WTC11 (cell line): Measurements from ENCODE around the gene ATG7. TPM values are rescaled to one million over a fixed set of nuclear protein-coding genes. Genes with fewer than 3 reads are reported as not detected.

Experiments used
- ATAC-seq: fragments of 200-7000 bp; cut with Tn5 transposase; 2 replicates; pipeline ENCODE4 v1.10.0; 2021; ENCODE audit warnings: mild to moderate bottlenecking, moderate library complexity
- CTCF ChIA-PET: fragments of 300-600 bp; sonication (Branson Sonifier 250); formaldehyde crosslinking; loops from one replicate; lab custom pipeline; 2021; ENCODE audit warnings: antibody characterized with exemption; lab: Charles Lee
- POLR2A ChIA-PET: fragments of 350-600 bp; sonication (Branson Sonifier 250); formaldehyde crosslinking; loops from one replicate; lab custom pipeline; 2021; ENCODE audit warnings: antibody characterized with exemption; lab: Charles Lee
- DNase-seq: peaks from one replicate; pipeline ENCODE4 v3.0.0; 2021; ENCODE audit warnings: low spot score
- H3K27ac Mint-ChIP-seq: 2 replicates; pipeline ENCODE4 v1.8.0; 2021; ENCODE audit warnings: mixed read lengths
- H3K27me3 Mint-ChIP-seq: 2 replicates; pipeline ENCODE4 v1.8.0; 2021; ENCODE audit warnings: low read depth, mild to moderate bottlenecking, moderate library complexity, mixed read lengths
- H3K36me3 Mint-ChIP-seq: 2 replicates; pipeline ENCODE4 v1.8.0; 2021; ENCODE audit warnings: mixed read lengths
- H3K4me1 Mint-ChIP-seq: 2 replicates; pipeline ENCODE4 v1.8.0; 2022; ENCODE audit warnings: mixed read lengths
- H3K4me3 Mint-ChIP-seq: 2 replicates; pipeline ENCODE4 v1.8.0; 2021; ENCODE audit warnings: mild to moderate bottlenecking, moderate library complexity, mixed read lengths
- H3K9me3 Mint-ChIP-seq: 2 replicates; pipeline ENCODE4 v1.8.0; 2021; ENCODE audit warnings: mixed read lengths
- ETV6 ChIP-seq: sonication (generic); formaldehyde crosslinking; IDR thresholded peaks from 2 replicates; pipeline ENCODE4 v1.8.1; 2022; ENCODE audit warnings: mild to moderate bottlenecking, missing genetic modification reagents
- GABPB1 ChIP-seq: sonication (generic); formaldehyde crosslinking; IDR thresholded peaks from 2 replicates; pipeline ENCODE4 v1.8.1; 2023; ENCODE audit warnings: mild to moderate bottlenecking, missing genetic modification reagents
- HMGA2 ChIP-seq: fragments of 250-450 bp; sonication (Bioruptor Pico); IDR thresholded peaks from 2 replicates; pipeline ENCODE4 v1.4.0; 2021; ENCODE audit warnings: mild to moderate bottlenecking, moderate library complexity
- JUN ChIP-seq: sonication (generic); formaldehyde crosslinking; IDR thresholded peaks from 2 replicates; pipeline ENCODE4 v1.8.0; 2023; ENCODE audit warnings: mild to moderate bottlenecking, missing genetic modification reagents
- MXD4 ChIP-seq: fragments of 250-450 bp; sonication (Bioruptor Pico); IDR thresholded peaks from 2 replicates; pipeline ENCODE4 v1.8.0; 2021; ENCODE audit warnings: mild to moderate bottlenecking, moderate library complexity, borderline replicate concordance
- NFE2L1 ChIP-seq: sonication (generic); formaldehyde crosslinking; IDR thresholded peaks from 2 replicates; pipeline ENCODE4 v1.8.1; 2023; ENCODE audit warnings: missing genetic modification reagents
- SMAD3 ChIP-seq: sonication (generic); formaldehyde crosslinking; IDR thresholded peaks from 2 replicates; pipeline ENCODE4 v1.8.0; 2022; ENCODE audit warnings: missing genetic modification reagents, mild to moderate bottlenecking, borderline replicate concordance
- SMAD4 ChIP-seq: sonication (generic); formaldehyde crosslinking; IDR thresholded peaks from 2 replicates; pipeline ENCODE4 v1.8.0; 2022; ENCODE audit warnings: mild to moderate bottlenecking, missing genetic modification reagents
- ZNF138 ChIP-seq: sonication (generic); formaldehyde crosslinking; conservative IDR thresholded peaks from 2 replicates; pipeline ENCODE4 v1.8.1; 2022; ENCODE audit warnings: mild to moderate bottlenecking, moderate library complexity, missing genetic modification reagents
- total RNA-seq: library from RNA; stranded (reverse); gene quantifications from 3 replicates; pipeline ENCODE4 v1.2.3, GENCODE V29; 2021
- TF ChIP-seq, protein P1 (sequence below): sonication (generic); formaldehyde crosslinking; IDR thresholded peaks from 2 replicates; pipeline ENCODE4 v1.8.1; 2023; ENCODE audit warnings: mild to moderate bottlenecking, missing genetic modification reagents, moderate library complexity
- TF ChIP-seq, protein P2 (sequence below): fragments of 250-450 bp; sonication (Bioruptor Pico); IDR thresholded peaks from 2 replicates; pipeline ENCODE4 v1.8.0; 2021; ENCODE audit warnings: mild to moderate bottlenecking
- TF ChIP-seq, protein P3 (sequence below): sonication (generic); formaldehyde crosslinking; IDR thresholded peaks from 2 replicates; pipeline ENCODE4 v1.8.1; 2023; ENCODE audit warnings: mild to moderate bottlenecking, moderate library complexity, missing genetic modification reagents
- TF ChIP-seq, protein P4 (sequence below): sonication (generic); formaldehyde crosslinking; IDR thresholded peaks from 2 replicates; pipeline ENCODE4 v1.8.0; 2022; ENCODE audit warnings: mild to moderate bottlenecking, missing genetic modification reagents
- TF ChIP-seq, protein P5 (sequence below): sonication (generic); formaldehyde crosslinking; IDR thresholded peaks from 2 replicates; pipeline ENCODE4 v1.8.1; 2022; ENCODE audit warnings: mild to moderate bottlenecking, missing genetic modification reagents, moderate library complexity, borderline replicate concordance
- TF ChIP-seq, protein P6 (sequence below): sonication (generic); formaldehyde crosslinking; IDR thresholded peaks from 2 replicates; pipeline ENCODE4 v1.8.0; 2023; ENCODE audit warnings: missing genetic modification reagents

The ATG7 gene
- total RNA-seq, 1 experiment from 2014 or later = 17.5 TPM

DNA sequence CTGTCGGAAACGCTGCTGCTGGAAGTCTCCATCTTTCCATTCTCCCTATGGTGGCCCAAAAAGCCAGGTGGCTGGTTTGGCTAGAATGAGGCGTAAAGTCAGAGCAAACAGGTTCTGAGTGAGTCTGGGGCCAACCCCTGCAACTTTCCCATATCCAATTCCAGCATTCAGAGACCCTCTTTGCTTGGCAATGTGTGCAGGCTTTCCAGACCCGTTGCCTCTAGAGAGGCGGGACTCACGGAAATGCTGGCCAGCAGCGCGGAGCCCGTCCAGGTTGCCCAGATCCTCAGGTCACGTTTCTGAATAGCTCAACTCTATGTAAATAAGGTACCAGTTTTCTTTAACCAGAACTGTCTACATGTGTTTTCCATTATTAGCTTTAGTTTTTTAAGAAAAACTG lies 303.5 kb downstream of the ATG7 start:
- CTCF ChIA-PET = interaction anchor here (0.5 kb wide), 1 partner anchor 197 kb away, joined by 3 read pairs; no protein-coding TSS in a partner anchor
- Mint-ChIP-seq H3K4me1 (peaks cover 4% of the 10 kb centered on the region), H3K27ac (no peak overlapping the region)

DNA sequence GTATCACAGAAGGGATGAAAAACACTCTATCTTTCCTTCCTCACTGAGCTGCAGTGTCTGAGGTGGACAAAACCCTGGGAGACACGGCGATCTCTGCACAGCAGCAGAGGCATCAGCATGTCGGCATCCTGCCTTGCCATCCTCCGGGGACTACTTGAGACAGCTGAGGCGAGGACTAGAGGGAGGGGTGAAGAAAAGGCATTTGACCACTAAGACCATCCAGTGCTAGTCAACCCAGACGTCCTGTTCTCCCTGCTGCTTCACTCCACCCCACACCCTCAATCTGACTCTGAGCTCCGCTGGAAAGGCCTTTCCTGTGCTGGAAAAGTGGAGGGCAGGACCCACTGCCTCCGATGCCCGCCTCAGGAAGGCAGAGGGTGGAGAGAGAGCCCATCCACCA lies 304.3 kb downstream of the ATG7 start:
- ChIA-PET POLR2A (no interaction called here), CTCF (interaction anchor here (0.9 kb wide), 1 partner anchor 9 kb away, joined by 3 read pairs; no protein-coding TSS in a partner anchor)
- TF ChIP-seq, protein P1, sequence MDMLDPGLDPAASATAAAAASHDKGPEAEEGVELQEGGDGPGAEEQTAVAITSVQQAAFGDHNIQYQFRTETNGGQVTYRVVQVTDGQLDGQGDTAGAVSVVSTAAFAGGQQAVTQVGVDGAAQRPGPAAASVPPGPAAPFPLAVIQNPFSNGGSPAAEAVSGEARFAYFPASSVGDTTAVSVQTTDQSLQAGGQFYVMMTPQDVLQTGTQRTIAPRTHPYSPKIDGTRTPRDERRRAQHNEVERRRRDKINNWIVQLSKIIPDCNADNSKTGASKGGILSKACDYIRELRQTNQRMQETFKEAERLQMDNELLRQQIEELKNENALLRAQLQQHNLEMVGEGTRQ = no peak
- TF ChIP-seq SMAD4 (CRISPR knock-in tag) (no peak), ZNF138 (CRISPR knock-in tag) (no peak), SMAD3 (CRISPR knock-in tag) (no peak), JUN (CRISPR knock-in tag) (no peak), HMGA2 (CRISPR knock-in tag) (no peak), NFE2L1 (no peak)
- TF ChIP-seq, protein P2, sequence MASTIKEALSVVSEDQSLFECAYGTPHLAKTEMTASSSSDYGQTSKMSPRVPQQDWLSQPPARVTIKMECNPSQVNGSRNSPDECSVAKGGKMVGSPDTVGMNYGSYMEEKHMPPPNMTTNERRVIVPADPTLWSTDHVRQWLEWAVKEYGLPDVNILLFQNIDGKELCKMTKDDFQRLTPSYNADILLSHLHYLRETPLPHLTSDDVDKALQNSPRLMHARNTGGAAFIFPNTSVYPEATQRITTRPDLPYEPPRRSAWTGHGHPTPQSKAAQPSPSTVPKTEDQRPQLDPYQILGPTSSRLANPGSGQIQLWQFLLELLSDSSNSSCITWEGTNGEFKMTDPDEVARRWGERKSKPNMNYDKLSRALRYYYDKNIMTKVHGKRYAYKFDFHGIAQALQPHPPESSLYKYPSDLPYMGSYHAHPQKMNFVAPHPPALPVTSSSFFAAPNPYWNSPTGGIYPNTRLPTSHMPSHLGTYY (CRISPR knock-in tag) = no peak
- TF ChIP-seq, protein P3, sequence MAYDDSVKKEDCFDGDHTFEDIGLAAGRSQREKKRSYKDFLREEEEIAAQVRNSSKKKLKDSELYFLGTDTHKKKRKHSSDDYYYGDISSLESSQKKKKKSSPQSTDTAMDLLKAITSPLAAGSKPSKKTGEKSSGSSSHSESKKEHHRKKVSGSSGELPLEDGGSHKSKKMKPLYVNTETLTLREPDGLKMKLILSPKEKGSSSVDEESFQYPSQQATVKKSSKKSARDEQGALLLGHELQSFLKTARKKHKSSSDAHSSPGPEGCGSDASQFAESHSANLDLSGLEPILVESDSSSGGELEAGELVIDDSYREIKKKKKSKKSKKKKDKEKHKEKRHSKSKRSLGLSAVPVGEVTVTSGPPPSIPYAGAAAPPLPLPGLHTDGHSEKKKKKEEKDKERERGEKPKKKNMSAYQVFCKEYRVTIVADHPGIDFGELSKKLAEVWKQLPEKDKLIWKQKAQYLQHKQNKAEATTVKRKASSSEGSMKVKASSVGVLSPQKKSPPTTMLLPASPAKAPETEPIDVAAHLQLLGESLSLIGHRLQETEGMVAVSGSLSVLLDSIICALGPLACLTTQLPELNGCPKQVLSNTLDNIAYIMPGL (CRISPR knock-in tag) = no peak
- TF ChIP-seq, protein P4, sequence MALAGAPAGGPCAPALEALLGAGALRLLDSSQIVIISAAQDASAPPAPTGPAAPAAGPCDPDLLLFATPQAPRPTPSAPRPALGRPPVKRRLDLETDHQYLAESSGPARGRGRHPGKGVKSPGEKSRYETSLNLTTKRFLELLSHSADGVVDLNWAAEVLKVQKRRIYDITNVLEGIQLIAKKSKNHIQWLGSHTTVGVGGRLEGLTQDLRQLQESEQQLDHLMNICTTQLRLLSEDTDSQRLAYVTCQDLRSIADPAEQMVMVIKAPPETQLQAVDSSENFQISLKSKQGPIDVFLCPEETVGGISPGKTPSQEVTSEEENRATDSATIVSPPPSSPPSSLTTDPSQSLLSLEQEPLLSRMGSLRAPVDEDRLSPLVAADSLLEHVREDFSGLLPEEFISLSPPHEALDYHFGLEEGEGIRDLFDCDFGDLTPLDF (CRISPR knock-in tag) = no peak
- no peak for ATAC-seq
- Mint-ChIP-seq H3K27ac (peak overlapping the region; percentile 62; the same call in 1 of the 2 replicates), H3K4me3 (no peak overlapping the region), H3K9me3 (peaks cover 5% of the 10 kb centered on the region), H3K27me3 (no peaks in the 10 kb centered on the region), H3K4me1 (peaks cover 9% of the 10 kb centered on the region), H3K36me3 (peaks cover 6% of the 10 kb centered on the region)
- no peak for DNase-seq

More for the DNA sequence above, 303.5 kb downstream of the ATG7 start:
- H3K36me3 Mint-ChIP-seq = peaks cover 6% of the 10 kb centered on the region
- ATAC-seq = no peak
- H3K9me3 Mint-ChIP-seq = peaks cover 5% of the 10 kb centered on the region
- no peaks in the 10 kb centered on the region for H3K27me3 Mint-ChIP-seq
- H3K4me3 Mint-ChIP-seq = no peak overlapping the region
- DNase-seq = no peak
- TF ChIP-seq, protein P5, sequence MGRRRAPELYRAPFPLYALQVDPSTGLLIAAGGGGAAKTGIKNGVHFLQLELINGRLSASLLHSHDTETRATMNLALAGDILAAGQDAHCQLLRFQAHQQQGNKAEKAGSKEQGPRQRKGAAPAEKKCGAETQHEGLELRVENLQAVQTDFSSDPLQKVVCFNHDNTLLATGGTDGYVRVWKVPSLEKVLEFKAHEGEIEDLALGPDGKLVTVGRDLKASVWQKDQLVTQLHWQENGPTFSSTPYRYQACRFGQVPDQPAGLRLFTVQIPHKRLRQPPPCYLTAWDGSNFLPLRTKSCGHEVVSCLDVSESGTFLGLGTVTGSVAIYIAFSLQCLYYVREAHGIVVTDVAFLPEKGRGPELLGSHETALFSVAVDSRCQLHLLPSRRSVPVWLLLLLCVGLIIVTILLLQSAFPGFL (CRISPR knock-in tag) = no peak
- no peak for TF ChIP-seq GABPB1 (CRISPR knock-in tag)
- TF ChIP-seq ETV6 (CRISPR knock-in tag) = no peak
- TF ChIP-seq, protein P6, sequence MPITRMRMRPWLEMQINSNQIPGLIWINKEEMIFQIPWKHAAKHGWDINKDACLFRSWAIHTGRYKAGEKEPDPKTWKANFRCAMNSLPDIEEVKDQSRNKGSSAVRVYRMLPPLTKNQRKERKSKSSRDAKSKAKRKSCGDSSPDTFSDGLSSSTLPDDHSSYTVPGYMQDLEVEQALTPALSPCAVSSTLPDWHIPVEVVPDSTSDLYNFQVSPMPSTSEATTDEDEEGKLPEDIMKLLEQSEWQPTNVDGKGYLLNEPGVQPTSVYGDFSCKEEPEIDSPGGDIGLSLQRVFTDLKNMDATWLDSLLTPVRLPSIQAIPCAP (CRISPR knock-in tag) = no peak
- TF ChIP-seq, protein P3 (CRISPR knock-in tag) = no peak
- TF ChIP-seq MXD4 (CRISPR knock-in tag) = no peak
- TF ChIP-seq, all 79 proteins: peak for 0
- POLR2A ChIA-PET = no interaction called here
